Measurements from ENCODE around the gene LAT. TPM values are rescaled to one million over a fixed set of nuclear protein-coding genes. Genes with fewer than 3 reads are reported as not detected.

LAT gene
- total RNA-seq, 1 donor, result 1.4 TPM

DNA sequence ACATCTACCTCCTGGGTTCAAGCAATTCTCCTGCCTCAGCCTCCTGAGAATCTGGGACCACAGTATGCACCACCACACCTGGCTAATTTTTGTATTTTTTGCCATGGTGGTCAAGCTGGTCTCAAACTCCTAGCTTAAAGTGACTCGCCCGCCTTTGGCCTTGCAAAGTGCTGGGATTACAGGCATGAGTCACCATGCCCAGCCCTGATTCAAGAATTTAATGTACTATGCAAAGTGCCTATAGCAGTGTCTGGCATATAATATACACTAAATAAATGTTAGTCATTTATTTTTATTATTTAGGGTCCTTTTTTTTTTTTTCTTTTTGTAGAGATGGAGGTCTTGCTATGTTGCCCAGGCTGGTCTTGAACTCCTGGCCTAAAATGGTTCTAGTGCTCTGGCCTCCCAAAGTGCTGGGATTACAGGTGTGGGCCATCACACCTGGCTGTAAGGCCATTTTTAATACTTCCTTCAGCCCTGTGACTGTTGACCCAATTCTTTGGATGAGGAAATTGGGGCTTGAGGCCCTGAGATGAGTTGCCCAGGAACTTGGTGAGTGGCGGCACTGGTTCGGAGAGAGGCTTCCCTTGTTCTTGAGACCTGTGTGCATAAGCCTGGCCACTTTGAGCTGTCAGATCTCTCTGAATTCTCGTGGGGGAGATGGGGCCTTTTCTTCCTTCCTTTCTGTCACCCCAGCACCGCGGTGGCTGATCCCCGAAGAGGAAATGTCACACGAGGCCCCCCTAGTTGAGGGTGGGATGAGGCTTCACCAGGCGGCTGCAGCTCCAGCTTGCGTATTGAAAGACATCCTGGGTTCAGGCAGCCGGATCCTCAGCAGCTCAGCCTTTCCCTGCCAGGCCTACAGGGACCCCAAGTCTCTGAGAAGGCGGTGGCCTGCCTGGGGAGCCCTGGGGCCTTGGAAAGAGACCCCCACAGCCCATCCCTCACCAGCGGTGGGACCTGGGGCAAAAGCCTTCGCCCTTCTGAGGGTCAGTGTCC lies 38.7 kb downstream of the LAT start:
- Histone ChIP-seq H3K9me3 (ENCODE audit: low read depth, low read length) (no peaks in the 10 kb centered on the region), H3K27me3 (ENCODE audit: insufficient read depth, low read length) (no peaks in the 10 kb centered on the region), H3K27ac (ENCODE audit: low read depth, low read length) (no peak overlapping the region), H3K4me2 (ENCODE audit: insufficient read depth, low read length) (no peak overlapping the region), H3K79me2 (ENCODE audit: insufficient read depth, low read length) (no peaks in the 10 kb centered on the region), H3K4me3 (ENCODE audit: insufficient read depth, low read length) (no peak overlapping the region), H3K36me3 (ENCODE audit: insufficient read depth, low read length) (no peaks in the 10 kb centered on the region), H4K20me1 (ENCODE audit: insufficient read depth, low read length) (no peaks in the 10 kb centered on the region), H3K4me1 (ENCODE audit: insufficient read depth, low read length) (peaks cover 4% of the 10 kb centered on the region), H2AFZ (ENCODE audit: low read length) (no peak overlapping the region)
- TF ChIP-seq, protein P1, sequence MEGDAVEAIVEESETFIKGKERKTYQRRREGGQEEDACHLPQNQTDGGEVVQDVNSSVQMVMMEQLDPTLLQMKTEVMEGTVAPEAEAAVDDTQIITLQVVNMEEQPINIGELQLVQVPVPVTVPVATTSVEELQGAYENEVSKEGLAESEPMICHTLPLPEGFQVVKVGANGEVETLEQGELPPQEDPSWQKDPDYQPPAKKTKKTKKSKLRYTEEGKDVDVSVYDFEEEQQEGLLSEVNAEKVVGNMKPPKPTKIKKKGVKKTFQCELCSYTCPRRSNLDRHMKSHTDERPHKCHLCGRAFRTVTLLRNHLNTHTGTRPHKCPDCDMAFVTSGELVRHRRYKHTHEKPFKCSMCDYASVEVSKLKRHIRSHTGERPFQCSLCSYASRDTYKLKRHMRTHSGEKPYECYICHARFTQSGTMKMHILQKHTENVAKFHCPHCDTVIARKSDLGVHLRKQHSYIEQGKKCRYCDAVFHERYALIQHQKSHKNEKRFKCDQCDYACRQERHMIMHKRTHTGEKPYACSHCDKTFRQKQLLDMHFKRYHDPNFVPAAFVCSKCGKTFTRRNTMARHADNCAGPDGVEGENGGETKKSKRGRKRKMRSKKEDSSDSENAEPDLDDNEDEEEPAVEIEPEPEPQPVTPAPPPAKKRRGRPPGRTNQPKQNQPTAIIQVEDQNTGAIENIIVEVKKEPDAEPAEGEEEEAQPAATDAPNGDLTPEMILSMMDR (IDR thresholded peaks at IDR 0.05; ENCODE audit: extremely low read depth, low read depth, low read length), result no peak
- DNase-seq (ENCODE audit: insufficient read length, low spot score, missing footprints), result peak; percentile 34

DNA sequence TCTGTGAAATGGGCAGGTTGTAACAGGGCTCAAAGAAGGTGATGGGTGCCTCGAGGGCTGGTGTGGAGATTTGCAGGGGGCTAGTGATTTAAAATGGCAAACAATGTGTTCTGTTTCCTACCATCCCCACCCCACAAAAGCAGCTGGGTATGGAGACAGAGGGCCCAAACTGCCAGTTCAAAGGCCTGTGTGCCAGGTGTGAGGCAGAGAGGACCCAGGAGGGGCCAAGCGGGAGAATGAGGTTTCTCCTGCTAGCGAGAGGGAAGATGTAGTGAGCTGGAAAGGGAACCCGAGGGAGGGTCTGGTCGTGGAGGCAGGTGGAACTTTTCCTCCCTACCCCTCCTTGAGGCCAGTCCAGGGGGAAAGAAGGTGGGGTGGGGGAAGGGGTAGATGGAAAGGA lies 39.4 kb downstream of the LAT start:
- Histone ChIP-seq H3K9me3 (ENCODE audit: low read depth, low read length) (no peaks in the 10 kb centered on the region), H3K4me2 (ENCODE audit: insufficient read depth, low read length) (no peak overlapping the region), H2AFZ (ENCODE audit: low read length) (no peak overlapping the region), H3K4me3 (ENCODE audit: insufficient read depth, low read length) (no peak overlapping the region), H3K27me3 (ENCODE audit: insufficient read depth, low read length) (no peaks in the 10 kb centered on the region), H3K79me2 (ENCODE audit: insufficient read depth, low read length) (no peaks in the 10 kb centered on the region), H4K20me1 (ENCODE audit: insufficient read depth, low read length) (no peaks in the 10 kb centered on the region), H3K4me1 (ENCODE audit: insufficient read depth, low read length) (peaks cover 10% of the 10 kb centered on the region), H3K36me3 (ENCODE audit: insufficient read depth, low read length) (no peaks in the 10 kb centered on the region), H3K27ac (ENCODE audit: low read depth, low read length) (no peak overlapping the region)
- DNase-seq (ENCODE audit: insufficient read length, low spot score, missing footprints), result peak; percentile 11
- TF ChIP-seq, protein P1 (IDR thresholded peaks at IDR 0.05; ENCODE audit: extremely low read depth, low read depth, low read length), result no peak

DNA sequence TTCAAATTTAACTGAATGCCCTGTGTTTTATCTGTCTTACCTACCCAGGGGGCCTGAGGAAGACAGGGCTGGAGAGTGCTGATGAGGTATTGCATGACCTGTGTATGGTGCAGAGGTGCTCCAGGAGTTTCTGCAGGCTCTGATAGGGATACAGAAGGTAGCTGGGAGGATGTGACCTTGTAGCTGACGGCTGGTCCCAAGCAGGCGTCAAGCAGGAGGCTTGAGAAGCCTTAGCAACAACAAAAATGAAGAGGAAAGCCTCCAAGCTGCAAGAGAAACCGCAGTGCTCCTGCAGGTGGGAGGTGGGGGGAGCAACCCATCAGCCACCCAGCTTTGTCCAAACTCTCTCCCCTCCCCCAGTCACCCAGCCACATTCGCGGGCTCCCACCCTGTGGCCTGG lies 40.4 kb downstream of the LAT start:
- H2AFZ ChIP-seq (ENCODE audit: low read length), result no peak overlapping the region
- H3K27ac ChIP-seq (ENCODE audit: low read depth, low read length), result no peak overlapping the region
- H4K20me1 ChIP-seq (ENCODE audit: insufficient read depth, low read length), result no peaks in the 10 kb centered on the region
- H3K4me3 ChIP-seq (ENCODE audit: insufficient read depth, low read length), result no peak overlapping the region
- no peaks in the 10 kb centered on the region for H3K27me3 ChIP-seq (ENCODE audit: insufficient read depth, low read length)
- H3K4me1 ChIP-seq (ENCODE audit: insufficient read depth, low read length), result peaks cover 16% of the 10 kb centered on the region
- TF ChIP-seq, protein P1 (IDR thresholded peaks at IDR 0.05; ENCODE audit: extremely low read depth, low read depth, low read length), result no peak
- H3K9me3 ChIP-seq (ENCODE audit: low read depth, low read length), result no peaks in the 10 kb centered on the region
- DNase-seq (ENCODE audit: insufficient read length, low spot score, missing footprints), result peak; percentile 22
- no peaks in the 10 kb centered on the region for H3K79me2 ChIP-seq (ENCODE audit: insufficient read depth, low read length)
- no peak overlapping the region for H3K4me2 ChIP-seq (ENCODE audit: insufficient read depth, low read length)
- H3K36me3 ChIP-seq (ENCODE audit: insufficient read depth, low read length), result no peaks in the 10 kb centered on the region

DNA sequence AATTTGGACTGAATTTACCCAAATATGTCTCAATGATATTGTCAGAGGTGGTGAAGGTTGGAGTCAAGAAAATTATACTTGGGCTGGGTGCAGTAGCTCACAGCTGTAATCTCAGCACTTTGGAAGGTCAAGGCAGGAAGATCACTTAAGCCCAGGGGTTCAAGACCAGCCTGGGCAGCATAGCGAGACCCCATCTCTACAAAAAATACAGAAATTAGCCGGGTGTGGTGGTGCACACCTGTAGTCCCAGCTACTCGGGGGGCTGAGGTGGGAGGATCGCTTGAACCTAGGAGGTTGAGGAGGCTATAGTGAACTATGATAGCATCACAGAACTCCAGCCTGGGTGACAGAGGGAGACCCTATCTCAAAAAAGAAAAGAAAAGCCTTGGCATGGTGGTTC lies 40.9 kb downstream of the LAT start:
- TF ChIP-seq, protein P1 (IDR thresholded peaks at IDR 0.05; ENCODE audit: extremely low read depth, low read depth, low read length), result no peak

More for the DNA sequence above, 40.9 kb downstream of the LAT start:
- no peak overlapping the region for H3K27ac ChIP-seq (ENCODE audit: low read depth, low read length)
- no peak overlapping the region for H3K4me3 ChIP-seq (ENCODE audit: insufficient read depth, low read length)
- no peaks in the 10 kb centered on the region for H3K79me2 ChIP-seq (ENCODE audit: insufficient read depth, low read length)
- no peaks in the 10 kb centered on the region for H3K27me3 ChIP-seq (ENCODE audit: insufficient read depth, low read length)
- no peak for DNase-seq (ENCODE audit: insufficient read length, low spot score, missing footprints)
- H3K36me3 ChIP-seq (ENCODE audit: insufficient read depth, low read length), result no peaks in the 10 kb centered on the region
- no peak overlapping the region for H2AFZ ChIP-seq (ENCODE audit: low read length)
- peaks cover 15% of the 10 kb centered on the region for H3K4me1 ChIP-seq (ENCODE audit: insufficient read depth, low read length)
- H4K20me1 ChIP-seq (ENCODE audit: insufficient read depth, low read length), result no peaks in the 10 kb centered on the region
- H3K4me2 ChIP-seq (ENCODE audit: insufficient read depth, low read length), result no peak overlapping the region
- no peaks in the 10 kb centered on the region for H3K9me3 ChIP-seq (ENCODE audit: low read depth, low read length)

Data from osteoblast (primary cell).